Ammon's horn (tissue), 1 donor: ENCODE results near the gene ZBTB18.

Experiments
- DNase-seq: peaks from one replicate; pipeline ENCODE4 v3.0.0-alpha.2; 2016; ENCODE audit warnings: low spot score

The ZBTB18 gene

DNA sequence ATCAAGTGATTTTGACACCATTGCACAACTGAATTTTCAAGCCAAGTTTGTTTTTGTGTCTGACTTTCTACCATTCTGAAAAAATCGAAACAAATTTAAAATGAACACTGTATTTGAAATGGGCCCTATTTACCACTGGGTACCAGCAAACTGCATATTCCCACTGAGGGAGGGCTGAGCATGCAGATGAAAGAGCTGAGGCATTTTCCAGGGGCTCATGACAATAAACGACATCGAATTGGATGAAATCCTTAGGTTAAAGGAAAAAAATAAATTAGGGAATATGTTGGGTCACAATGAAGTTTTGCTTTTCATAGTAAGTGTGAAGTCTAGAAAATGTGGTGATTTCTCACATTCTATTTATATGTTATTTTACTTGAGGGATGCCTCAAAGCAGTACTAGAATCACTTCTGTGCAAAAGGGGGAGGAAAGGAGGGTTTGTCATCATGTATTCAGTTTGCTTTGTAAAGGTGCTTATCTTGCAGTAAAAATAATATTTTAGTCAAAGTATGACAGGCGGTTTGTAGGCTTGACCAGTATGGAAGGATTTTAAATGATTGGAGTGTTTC, 11.2 kb downstream of the ZBTB18 start:
- DNase-seq, result no peak

DNA sequence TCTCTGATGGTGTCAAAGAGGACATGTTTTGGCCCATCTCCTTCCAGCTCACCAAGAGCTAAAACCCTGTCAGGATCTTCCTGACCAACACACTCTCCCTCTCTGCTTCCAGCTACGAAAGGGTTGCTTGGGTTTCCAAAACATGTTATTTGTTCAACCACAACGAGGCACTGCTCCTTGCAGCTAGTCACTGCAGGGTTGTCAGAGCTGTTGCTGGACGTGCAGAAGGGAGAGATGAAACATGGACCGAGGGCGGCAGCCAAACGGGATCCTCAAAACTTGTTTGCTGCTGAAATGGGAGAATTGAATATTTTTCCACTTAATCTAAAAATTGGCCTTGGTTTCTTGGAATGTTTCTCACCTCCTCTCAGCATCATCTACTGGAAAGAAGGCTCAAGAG, 12.4 kb downstream of the ZBTB18 start:
- DNase-seq, result peak; percentile 76

DNA sequence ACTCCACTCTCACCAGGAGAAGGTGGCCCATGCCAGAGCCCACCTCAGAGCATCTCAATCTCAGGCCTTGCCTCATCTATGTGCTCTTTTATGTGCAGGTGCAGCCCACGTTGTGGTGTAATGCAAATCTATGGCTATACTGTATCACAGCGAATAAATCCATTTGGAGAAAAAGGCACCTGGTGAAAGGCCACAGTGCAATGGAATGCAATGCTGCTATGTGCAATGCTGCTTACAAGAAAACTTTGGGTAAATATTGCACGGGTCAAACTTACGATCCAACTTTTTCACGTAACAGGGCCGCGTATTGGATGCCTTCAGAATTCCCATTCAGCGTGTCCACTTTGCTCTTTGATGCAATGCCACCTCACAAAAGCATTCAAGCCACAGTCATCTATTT, 13.5 kb downstream of the ZBTB18 start:
- DNase-seq, result no peak

DNA sequence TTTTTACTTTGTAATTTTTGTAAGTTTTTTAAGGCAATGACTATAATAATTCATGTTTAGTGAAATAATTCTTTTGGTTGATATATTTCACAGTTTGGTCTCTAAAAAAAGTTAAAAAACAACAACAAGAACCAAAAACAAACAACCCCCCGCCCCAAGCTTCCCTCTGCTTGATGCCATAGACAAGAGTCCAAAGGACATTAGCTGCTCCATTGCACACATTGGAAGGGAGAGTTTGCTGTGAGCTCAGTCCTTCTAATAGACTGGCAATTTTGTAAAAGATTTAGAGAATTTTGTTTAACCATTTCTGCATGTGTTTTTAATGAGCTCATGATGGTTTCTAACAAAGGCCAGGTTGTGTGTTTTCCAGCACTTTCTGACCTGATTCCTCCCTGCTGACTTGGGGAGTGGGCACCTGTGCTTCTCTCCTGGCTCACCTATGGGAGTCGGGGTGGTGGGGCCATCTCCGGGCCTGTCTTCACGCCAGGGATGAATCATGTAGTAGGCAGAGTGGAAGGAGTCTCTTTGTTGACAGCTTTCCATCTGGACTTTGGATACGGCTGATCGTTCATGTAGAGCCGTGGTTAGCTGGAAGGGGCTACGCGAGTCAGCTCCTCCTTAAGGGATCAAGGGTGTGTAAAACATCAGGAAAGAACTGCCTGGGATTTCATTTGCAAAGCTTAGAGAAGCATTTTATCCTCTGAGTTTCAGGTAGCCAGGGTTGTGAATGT, 14.1 kb downstream of the ZBTB18 start:
- DNase-seq, result no peak

DNA sequence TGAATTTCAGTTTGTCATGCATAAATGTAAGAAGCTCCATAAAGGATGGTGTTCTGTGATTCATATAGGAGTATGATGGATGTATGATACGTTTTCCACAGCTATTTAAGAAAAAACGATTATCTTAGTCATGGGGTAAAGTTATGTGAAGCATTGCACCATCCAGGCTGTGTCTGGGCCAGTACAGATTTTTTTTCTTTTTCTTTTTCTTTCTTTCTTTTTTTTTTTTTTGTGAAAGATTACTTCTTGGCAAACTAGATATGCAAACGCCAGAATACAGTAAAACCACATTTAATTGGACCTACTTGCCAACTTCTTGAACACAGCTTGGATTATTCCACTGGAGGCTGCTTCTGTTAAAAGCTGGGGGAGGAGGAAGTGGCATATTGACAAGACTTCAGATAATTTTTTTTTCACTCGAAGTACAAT, 14.9 kb downstream of the ZBTB18 start:
- no peak for DNase-seq

DNA sequence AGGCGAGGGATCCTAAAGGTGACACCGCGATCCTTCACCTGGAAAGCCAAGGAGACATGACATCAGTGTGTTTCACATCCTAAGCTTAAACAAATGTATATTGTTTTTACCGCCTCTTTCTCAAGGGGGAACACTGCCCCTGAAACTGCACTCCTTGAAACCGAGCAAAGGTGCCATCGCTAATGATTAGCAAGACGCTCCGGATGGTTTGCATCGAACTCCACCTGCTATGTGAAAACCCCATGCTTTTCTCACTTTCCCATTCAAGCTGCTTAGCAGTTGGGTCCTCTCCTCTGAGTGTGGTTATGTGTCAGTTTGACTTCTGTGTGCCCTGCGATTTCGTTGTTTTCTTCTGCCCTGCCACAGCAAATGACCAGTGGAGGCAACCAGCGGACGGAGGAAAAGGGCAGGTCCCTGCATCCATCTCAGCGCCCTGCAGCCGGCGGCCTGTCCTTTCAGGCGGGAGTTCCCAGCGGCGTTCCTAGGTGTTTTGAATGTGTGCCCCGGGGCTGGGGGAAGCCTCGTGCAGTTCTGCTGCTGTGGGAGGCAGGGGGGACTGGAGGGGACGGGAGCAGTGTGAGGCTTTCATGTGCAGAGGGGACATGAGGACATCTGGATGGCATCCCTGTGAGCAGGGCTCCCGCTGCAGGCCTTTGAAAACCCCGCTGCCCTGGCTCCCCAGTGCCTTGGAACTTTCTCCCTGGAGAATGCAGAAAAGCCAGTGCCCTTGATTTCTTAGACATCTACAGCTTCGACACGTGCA, 16.1 kb downstream of the ZBTB18 start:
- DNase-seq, result no peak

DNA sequence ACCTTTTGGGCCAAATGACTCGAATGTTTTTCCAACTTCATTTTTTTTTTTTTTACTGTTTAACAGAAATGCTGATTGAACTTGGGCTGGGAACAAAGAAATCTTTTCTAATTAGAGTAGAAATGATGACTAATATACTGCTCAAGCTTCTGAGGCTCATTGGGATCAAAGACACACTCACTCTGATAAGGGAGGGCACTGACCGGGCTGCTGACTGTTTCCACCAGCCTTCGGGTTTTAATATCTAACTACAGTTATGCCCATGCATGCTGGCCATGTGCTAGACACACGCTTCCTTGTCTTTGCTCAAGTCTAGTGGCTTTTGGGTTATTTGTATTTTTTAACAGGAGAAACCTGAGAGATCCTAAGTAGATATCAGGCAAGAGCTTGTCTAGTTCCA, 16.8 kb downstream of the ZBTB18 start:
- DNase-seq, result no peak

DNA sequence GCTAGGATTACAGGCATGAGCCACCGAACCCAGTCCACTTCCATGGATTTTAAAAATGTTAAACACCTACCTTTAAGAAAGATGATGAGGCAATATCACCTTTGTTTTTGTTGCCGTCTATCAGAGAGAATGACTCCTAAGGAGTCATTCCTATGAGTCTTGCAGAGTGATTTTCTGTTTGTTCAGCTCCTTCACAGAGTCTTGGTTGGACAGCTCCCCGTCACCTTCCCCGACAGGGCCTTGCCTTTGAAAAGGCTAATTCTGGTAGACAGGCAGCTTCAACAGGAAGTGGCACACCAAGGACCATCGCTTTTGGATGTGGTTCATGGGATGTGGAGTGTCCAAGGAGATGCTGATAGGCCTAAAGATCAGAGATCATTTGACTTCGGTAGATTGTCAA, 17.5 kb downstream of the ZBTB18 start:
- DNase-seq, result no peak

DNA sequence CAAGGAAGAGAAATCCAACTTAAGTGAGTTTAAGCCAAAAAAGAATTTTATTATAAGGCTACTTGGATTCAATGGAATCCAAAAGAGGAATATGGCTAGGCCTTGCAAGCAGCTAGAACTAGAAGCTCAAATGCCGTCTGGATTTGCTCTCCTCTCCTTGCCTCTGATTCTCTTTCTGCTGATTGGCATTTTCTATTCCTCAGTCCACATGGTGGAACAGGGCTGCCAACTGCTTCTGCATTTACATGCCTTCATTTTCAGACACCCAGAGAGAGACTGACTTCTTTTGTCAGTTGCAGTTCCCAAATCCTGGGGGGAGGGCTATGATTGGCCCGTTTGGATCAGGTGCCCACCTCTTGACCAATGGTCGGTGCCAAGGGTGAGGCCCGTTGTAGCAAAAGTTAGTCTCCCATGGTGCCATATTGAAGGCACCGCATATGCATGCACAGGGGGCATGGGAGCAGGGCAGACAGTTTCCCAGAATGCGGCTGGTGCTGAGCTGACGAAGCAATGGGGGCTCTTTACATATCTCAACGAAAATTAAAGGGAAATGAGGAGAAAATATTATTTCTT, 18.3 kb downstream of the ZBTB18 start:
- no peak for DNase-seq

DNA sequence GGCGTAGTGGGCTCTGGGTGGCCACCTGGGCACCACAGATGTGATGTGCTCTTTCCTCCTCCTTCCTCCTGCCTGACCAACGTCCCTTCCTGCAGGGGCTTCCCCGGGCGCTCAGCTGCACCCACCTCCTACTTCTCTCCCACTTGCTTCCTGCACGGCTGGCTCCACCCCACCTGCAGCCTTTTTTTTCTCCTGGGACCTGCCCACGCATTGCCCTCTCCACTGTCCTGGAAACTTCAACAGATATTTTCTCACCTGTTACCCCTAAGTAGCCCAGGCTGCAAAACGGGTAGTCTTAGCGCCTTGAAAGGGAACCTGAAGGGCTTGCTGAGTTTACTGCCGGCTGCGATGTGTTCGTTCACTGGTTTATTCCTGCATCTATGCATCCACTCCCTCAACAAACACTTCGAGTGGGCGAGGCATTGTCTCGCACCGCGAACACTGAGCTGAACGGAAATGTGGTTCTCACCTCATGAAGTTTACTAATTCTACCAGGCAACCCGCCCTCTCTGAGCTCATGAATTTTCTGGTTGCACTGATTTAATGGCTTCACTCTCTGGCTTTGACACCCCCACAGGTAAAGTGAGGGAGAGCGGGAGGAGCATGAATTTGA, 23.6 kb downstream of the ZBTB18 start:
- no peak for DNase-seq

DNA sequence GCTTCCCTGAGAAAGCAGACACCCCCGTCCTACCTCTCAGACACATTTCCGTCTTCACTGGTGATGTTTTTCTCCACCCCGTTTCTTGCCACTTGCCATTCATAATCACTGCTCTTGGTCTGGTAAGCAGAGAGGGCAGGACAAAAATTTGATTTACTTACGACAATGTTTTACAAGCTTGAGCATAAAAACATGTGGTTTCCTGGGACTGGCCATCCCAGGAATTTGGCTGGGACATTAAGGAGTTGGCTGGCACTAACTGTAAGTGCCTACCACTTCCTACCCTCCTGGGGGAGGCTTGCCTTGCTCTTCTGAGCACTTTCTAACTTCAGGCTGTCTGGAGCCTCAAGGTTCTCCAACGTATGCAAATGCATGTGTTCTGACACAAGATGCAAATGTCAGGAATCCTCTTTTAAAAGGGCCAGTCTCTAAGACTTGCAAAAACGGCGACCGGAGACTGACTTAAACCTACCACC, 24.2 kb downstream of the ZBTB18 start:
- DNase-seq, result no peak

DNA sequence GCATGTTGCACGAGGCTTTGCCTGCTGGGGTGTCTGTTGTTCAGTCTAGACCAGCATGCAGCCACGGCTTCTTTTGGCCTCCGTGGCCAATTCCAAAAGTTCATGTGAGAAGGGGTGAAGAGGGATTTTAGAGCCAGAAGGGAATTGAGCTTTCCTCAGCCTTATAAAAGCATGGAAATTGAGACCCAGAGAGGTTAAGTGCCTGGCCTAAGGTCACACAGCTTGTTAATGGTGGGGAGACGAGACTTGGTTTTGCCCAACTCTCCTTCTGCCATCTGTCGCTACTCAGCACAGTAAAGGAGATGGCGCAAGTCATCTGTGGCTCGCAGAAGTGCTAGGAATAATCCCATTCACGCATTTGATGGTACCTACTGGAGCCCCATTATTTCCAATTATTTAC, 25.7 kb downstream of the ZBTB18 start:
- no peak for DNase-seq

DNA sequence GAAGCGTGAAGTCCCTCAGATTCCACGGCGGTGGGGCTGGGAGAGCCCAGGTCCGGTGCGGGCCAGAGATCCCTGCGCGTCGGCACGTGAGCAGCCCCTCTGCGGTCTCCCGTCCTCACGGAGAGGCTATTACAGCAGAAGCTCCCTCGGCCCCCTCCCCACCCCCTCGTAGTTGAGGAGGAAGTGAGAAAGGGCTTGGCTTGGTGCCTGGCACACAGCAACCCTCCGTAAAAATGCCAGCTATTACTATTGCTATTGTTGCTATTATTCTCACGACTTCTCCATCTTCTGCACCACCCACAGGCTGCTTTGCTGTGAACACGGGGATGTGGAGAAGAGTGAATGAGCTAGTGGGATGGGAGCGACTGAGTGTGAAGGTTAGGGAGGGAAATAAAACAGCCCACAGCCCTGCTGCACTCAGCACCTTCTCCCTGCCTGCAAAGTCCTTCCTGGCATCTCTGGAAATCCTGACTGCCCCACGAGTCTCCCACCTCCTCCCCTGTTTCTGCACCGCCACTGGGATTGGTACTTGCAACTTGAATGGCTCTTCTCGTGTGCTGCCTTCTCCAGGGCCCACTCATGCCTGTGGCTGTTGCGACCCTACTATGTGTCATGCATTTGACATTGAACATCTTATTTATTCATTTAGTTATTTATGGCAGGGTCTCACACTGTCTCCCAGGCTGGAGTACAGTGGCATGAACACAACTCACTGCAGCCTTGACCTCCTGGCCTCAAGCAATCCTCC, 26.6 kb downstream of the ZBTB18 start:
- peak; percentile 52 for DNase-seq

DNA sequence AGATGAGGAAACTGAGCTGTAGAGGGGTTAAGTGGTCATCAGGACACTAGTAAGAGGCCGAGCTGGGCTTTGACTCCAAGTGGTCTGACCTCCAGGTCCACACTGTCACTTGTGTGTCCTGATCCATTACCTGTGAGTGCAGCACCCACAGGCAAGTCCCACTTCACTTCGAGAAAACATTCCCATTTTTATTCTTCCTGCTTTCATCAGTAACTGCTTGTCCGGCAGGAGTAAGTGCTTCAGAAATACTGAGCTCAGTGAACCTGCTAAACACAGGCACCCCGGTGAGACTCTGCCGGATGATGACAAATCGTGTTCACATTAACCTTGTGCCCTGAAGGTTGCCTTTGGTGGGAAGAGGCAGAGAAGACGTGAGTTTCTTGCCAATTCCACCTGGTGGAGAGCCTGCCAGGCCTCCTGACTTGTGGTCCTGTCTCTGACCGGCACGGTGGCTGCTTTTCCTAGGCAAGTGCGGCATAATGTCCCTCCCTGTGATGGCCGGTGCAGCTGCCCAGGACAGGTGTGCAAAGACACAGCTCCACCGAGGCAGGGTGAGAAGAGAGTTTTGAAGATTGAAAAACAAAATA, 29.4 kb downstream of the ZBTB18 start:
- DNase-seq, result no peak

DNA sequence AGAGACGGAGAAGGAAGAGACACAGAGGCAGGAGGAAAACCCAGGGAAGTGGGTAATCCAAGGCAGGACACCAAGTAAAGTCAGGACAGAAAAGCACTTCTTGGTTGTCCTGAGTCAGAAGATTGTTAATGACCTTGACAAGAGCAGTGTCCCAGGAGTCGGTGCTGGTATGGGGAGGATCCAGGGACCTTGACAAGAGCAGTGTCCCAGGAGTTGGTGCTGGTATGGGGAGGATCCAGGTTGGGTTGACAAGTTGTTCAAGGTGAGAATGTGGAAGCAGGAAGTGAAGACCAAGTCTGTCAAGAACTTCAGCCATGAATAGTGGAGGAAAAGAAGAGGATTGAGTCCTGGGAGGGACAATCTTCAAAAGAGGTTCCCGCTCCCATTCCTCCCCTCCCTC, 31.9 kb downstream of the ZBTB18 start:
- no peak for DNase-seq

DNA sequence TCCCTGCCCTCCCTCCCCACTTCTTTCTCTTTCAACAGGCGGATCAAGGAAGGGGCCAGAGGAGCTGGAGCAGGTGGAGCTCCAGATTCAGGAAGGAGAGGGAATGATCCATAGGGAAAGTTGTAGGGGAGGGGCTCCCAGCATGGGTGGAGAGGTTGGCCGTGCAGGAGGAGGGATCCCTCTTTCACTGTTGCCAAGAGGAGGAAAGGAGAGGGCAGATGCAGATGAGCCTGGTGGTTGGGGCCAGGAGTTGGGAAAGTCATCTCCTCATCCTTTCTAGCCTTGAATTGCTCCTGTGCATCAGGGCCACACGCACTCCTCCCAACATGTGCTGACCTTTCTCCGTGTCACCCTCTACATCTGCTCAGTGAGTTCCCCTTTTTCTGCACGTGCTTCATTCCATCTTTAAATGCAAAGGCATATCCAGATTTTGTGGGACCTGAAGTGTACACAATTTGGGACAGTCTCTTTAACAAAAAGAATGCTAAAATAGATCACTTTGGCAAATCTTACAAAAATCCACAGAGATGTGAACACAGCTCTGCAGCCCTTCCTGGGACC, 32.4 kb downstream of the ZBTB18 start:
- DNase-seq, result no peak

DNA sequence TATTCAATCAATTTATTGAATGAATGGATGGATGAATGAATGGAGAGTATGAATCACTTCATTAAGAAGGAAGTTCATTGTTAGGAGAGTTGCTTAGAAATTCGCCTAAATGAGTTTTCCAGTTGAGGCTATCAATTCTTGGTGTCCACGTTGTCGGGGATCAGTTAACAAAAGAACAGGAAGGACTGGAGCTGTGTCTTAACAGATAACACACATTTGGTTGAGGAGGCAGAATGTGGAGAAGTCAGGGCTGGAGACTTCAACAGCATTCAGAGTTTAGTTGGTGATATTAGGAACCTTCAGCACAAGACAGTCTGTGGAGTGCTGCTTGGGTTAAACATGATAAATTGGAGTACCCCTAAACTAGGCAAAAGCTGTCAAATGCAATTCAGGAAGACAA, 33.7 kb downstream of the ZBTB18 start:
- no peak for DNase-seq

DNA sequence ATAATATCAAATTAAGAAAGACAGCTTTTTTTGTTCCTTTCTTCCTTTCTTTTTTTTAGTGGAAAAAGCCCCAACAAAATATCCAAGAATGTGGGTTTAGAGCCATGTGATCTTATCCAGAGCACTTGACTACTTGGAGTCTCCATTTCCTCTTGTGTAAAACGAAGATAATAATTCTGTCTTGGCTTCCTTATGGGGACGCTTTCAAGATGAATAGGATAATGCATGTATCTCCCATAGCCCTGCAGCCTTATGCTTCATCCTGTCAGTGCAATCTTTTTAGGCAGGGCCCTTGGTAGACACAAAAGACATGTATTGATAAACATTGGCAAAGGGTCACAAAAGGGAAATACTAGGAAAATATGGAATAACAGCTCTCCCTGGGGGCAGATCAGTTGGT, 34.8 kb downstream of the ZBTB18 start:
- no peak for DNase-seq

DNA sequence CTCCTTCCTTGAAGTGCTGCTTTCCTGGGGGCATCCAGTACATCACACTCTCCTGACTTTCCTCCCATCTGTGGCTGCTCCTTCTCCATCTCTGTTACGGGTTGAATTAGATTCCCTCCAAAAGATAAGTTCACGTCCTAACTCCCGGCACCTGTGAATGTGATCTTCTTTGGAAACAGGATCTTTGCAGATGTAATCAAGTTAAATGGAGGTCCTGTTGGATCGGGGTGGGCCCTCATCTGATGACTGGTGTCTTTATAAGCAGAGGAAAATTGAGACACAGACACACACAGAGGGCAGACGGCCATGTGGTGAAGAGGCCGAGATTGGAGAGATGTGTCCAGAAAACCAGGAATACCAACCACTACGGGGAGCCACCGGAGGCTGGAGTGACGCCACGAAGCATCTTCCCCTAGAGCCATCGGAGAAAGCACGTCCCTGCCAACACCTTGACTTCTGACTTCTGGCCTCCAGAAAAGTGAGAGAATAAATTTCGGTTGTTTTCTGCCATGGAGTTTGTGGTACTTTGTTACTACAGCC, 36.0 kb downstream of the ZBTB18 start:
- no peak for DNase-seq

DNA sequence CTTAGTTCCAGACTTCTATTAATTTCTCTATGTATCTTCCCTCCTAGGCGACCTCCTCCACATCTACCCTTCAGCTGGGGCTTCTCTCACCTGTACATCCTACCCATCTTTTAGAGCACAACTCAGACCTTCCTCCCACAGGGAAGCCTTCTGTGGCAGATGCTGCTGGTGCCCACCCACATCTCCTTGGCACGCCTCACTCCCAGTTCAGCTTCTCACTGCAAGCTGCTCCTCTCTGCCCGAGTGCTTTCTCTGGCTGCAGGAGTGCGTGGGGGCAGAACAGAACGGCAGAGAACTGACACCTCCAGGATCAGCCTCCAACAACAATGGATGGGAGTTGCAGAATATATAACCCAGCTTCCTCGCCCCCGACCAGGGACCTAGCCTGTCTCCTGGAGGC, 36.5 kb downstream of the ZBTB18 start:
- peak; percentile 53 for DNase-seq

DNA sequence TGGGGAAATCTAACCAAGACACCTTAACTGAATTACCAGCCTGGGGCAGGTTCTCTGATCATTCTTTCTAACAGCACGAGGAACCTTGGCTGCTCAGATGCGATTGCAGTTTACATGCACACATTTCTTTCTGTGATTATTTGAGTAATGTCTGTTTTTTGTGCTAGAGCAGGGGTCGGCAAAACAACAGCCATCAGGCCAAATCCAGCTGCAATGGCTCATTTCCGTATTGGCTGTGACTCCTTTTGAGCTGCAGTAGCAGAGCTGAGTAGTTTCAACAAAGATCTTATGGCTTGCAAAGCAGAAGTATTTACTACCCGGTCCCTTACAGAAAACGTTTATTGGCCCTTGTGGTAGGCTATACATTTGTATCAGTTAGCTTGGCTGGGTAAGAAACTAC, 37.1 kb downstream of the ZBTB18 start:
- no peak for DNase-seq
